Bronchial epithelial cell (primary cell): ENCODE data around the gene GLS. TPM values are rescaled to one million over a fixed set of nuclear protein-coding genes. Genes with fewer than 3 reads are reported as not detected.

Experiments used
- DNase-seq: peaks from one replicate; pipeline ENCODE4 v3.0.0-alpha.2; 2010; ENCODE audit warnings: low read depth
- FAIRE-seq: peaks from 2 replicates; lab custom pipeline; 2011; peaks lifted over from hg19 to GRCh38; lab: Jason Lieb, UNC
- H3K27me3 ChIP-seq: 2 replicates; pipeline ENCODE4 v1.5.1; 2011; ENCODE audit warnings: low read length; ENCODE audit not compliant: control insufficient read depth, insufficient read depth
- H3K36me3 ChIP-seq: 2 replicates; pipeline ENCODE4 v1.5.1; 2011; ENCODE audit warnings: low read length; ENCODE audit not compliant: control insufficient read depth, insufficient read depth
- H3K4me3 ChIP-seq: 2 replicates; pipeline ENCODE4 v1.5.1; 2011; ENCODE audit warnings: mild to moderate bottlenecking, low read depth, low read length, control low read depth
- total RNA-seq: library from RNA; depleted of rRNA; stranded (reverse); fragments of >200 nt; gene quantifications from 2 replicates; pipeline ENCODE4 v1.2.1, GENCODE V29; 2014
- TF ChIP-seq, protein P1 (sequence below): IDR thresholded peaks from 2 replicates; pipeline ENCODE4 v1.5.1; 2011; ENCODE audit warnings: mild to moderate bottlenecking, moderate library complexity, low read length, control low read depth, inconsistent platforms; ENCODE audit not compliant: insufficient read depth, severe bottlenecking

The GLS gene
- total RNA-seq, 1 donor from 2014 or later, result 103 TPM

DNA sequence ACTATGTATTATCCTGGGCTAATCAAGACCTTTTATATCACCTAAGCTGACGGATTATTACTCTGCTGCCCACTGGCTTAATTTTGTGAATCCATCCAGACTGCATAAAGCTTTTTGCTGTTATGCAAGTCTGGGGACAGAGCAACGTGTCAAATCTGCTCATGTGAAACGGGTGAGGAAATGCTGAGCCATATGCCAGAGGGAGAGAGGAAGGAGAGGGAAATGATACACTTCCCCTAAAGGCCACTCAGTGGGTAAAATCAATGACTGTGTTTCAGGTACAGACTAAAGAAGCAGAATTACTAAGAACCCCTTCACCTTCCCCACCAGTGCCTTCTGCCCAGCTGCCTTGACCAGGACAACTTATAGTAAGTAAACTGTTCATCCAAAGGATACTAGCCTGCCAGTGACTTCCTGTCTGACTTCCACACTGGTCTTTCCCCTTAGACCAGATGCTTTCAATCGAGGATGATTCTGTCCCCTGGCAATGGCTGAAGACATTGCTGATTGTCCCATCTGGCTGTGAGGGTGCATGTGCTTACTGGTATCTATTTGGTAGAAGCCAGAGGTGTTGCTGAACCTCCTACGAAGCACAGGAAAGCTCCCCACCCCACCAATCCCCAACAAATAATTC is 90.4 kb downstream of the GLS start:
- Histone ChIP-seq H3K27me3 (no peaks in the 10 kb centered on the region), H3K36me3 (peaks cover 22% of the 10 kb centered on the region), H3K4me3 (no peak overlapping the region)
- DNase-seq (no peak), FAIRE-seq (no peak)
- TF ChIP-seq, protein P1, sequence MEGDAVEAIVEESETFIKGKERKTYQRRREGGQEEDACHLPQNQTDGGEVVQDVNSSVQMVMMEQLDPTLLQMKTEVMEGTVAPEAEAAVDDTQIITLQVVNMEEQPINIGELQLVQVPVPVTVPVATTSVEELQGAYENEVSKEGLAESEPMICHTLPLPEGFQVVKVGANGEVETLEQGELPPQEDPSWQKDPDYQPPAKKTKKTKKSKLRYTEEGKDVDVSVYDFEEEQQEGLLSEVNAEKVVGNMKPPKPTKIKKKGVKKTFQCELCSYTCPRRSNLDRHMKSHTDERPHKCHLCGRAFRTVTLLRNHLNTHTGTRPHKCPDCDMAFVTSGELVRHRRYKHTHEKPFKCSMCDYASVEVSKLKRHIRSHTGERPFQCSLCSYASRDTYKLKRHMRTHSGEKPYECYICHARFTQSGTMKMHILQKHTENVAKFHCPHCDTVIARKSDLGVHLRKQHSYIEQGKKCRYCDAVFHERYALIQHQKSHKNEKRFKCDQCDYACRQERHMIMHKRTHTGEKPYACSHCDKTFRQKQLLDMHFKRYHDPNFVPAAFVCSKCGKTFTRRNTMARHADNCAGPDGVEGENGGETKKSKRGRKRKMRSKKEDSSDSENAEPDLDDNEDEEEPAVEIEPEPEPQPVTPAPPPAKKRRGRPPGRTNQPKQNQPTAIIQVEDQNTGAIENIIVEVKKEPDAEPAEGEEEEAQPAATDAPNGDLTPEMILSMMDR, result no peak

DNA sequence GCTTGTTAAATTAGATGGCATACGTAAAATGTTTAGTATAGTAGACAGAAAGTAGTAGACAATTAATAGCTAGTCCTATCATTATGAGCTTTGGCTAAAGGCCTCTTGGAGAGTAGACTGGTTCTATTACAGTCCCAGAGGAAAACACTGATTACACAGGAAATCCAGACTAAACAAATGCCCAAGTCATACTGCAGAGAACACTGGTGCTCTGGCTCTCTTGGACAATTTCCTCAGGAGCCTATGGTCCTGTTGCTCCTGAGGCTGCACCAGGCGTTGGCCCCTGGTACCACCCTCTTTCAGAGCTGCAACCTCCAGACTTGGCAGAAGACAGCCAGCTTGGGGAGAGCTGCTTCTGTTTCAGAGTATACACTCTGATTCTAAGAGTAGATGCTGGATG is 91.6 kb downstream of the GLS start:
- H3K36me3 ChIP-seq, result peaks cover 21% of the 10 kb centered on the region
- H3K4me3 ChIP-seq, result no peak overlapping the region
- no peaks in the 10 kb centered on the region for H3K27me3 ChIP-seq
- DNase-seq (no peak), FAIRE-seq (no peak)
- TF ChIP-seq, protein P1, result no peak

DNA sequence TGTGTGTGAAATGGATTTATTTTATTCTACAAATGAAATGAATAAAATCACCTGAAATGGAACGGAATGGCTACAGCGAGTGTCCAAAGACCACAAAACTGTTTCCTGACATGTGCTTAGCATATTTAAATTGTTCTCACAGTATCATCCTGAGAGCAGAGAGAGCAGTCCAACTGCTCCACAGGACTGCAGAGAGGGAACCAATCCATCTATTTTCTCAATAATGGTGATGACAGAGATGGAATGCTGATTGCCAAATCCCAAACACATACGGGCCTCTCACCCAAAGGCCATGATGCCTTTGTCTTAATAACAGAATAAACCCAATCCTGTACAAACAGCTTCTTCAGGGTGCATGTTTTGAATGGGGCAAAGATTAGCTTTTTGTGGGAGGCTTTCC is 92.2 kb downstream of the GLS start:
- peaks cover 23% of the 10 kb centered on the region for H3K36me3 ChIP-seq
- no peaks in the 10 kb centered on the region for H3K27me3 ChIP-seq
- TF ChIP-seq, protein P1, result no peak
- FAIRE-seq (no peak), DNase-seq (no peak)
- no peak overlapping the region for H3K4me3 ChIP-seq

DNA sequence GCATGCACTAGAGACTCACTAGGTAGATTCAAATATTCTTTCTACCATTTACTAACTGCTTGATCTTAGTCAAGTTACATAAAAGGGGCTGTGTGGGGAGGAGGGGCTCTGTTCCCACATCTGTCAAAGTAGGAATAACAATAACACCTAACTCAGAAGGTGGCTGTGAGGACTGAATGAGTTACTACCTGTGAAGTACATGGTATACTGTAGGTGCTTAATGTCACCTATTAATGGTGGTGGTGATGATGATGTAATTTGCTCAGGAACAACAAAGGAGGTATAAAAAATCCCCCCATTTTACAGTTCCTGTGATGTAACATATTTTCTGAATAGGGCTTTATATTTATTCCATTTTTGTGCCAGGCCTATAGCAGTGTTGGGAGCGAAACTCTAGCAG is 92.6 kb downstream of the GLS start:
- DNase-seq (no peak), FAIRE-seq (no peak)
- Histone ChIP-seq H3K4me3 (no peak overlapping the region), H3K27me3 (no peaks in the 10 kb centered on the region), H3K36me3 (peaks cover 24% of the 10 kb centered on the region)
- TF ChIP-seq, protein P1, result no peak

DNA sequence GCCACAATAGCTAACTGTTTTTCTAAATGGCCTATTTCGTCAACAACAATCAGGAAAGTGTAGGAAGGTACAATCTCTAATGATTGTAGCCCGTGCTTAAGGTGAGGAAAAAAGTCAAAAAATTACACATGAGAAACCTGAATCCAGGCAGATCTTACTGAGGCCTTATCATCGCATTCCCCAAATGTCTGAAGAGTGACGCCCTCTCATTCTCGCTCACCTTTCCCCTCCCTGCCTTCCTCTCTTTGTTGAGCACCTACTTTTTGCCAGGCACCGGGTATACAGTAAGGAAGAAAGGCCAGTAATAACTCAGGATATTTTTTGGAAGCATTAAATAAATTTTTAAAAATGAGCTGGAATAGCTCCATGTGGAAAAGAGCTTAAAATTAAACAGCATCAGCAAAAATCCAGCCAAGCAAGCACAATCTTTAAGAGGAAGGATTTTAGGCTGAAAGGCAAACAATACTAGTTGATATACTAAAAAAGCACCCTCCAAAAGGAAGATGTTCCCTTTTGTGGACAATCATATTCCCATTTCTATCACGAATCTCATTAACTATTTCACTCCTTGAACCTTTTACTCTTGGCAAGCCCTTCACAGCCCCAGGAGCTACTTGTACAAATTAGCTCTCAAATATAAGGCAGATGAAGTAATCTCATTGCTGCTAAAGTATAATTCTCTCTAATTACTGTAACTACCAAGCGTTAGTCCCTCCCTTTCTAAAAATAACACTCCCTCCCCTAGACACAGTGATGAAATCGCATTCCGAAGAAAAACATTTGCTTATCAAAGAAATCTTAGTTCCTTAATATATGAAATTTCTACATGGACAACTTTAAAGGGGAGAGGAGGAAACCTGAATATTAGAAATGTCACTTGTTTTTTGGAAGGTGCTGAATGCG is 93.4 kb downstream of the GLS start:
- TF ChIP-seq, protein P1, result no peak
- Histone ChIP-seq H3K4me3 (no peak overlapping the region), H3K36me3 (peaks cover 30% of the 10 kb centered on the region), H3K27me3 (no peaks in the 10 kb centered on the region)
- FAIRE-seq (no peak), DNase-seq (no peak)
